Epithelial cell of proximal tubule (primary cell): ENCODE results near the gene MEF2C. TPM values are rescaled to one million over a fixed set of nuclear protein-coding genes. Genes with fewer than 3 reads are reported as not detected.
"Not testable (repeated sequence)": the region's sequence is repeated elsewhere in the genome, so short reads cannot be mapped to it uniquely, and the experiment has no call there.

Experiments used
- DNase-seq: peaks from one replicate; pipeline ENCODE4 v3.0.0-alpha.2; 2011; ENCODE audit warnings: low read depth
- H3K4me3 ChIP-seq: 2 replicates; pipeline ENCODE4 v1.5.1; 2011; ENCODE audit warnings: low read depth, mild to moderate bottlenecking, low read length
- total RNA-seq: library from RNA; depleted of rRNA; stranded (reverse); fragments of >200 nt; gene quantifications from 2 replicates; pipeline ENCODE4 v1.2.3, GENCODE V29; 2015
- TF ChIP-seq, protein P1 (sequence below): conservative IDR thresholded peaks from 2 replicates; pipeline ENCODE4 v1.5.1; 2012; ENCODE audit warnings: low read depth, mild to moderate bottlenecking, low read length

Gene MEF2C
- total RNA-seq, 1 donor from 2014 or later = 6.3 TPM

DNA sequence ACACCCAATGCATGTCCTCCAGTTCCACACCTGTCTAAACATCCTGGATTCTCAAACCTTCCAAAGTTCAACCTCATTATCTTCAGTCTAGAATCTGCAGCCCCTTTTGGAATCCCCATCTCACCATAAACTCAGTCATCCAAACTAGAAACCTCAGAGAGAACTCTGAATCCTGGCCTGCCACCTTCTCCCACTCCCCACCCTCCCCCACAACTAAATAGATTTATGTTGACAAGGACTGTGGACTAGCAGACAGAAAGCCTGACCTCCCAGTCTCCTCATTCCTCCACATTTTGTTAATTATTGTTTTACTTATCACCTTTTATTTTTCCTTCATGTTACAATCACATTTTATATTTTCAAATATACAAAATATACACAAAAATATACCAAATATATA is 76.6 kb downstream of the MEF2C start:
- TF ChIP-seq, protein P1, sequence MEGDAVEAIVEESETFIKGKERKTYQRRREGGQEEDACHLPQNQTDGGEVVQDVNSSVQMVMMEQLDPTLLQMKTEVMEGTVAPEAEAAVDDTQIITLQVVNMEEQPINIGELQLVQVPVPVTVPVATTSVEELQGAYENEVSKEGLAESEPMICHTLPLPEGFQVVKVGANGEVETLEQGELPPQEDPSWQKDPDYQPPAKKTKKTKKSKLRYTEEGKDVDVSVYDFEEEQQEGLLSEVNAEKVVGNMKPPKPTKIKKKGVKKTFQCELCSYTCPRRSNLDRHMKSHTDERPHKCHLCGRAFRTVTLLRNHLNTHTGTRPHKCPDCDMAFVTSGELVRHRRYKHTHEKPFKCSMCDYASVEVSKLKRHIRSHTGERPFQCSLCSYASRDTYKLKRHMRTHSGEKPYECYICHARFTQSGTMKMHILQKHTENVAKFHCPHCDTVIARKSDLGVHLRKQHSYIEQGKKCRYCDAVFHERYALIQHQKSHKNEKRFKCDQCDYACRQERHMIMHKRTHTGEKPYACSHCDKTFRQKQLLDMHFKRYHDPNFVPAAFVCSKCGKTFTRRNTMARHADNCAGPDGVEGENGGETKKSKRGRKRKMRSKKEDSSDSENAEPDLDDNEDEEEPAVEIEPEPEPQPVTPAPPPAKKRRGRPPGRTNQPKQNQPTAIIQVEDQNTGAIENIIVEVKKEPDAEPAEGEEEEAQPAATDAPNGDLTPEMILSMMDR = no peak
- H3K4me3 ChIP-seq = no peak overlapping the region
- no peak for DNase-seq

DNA sequence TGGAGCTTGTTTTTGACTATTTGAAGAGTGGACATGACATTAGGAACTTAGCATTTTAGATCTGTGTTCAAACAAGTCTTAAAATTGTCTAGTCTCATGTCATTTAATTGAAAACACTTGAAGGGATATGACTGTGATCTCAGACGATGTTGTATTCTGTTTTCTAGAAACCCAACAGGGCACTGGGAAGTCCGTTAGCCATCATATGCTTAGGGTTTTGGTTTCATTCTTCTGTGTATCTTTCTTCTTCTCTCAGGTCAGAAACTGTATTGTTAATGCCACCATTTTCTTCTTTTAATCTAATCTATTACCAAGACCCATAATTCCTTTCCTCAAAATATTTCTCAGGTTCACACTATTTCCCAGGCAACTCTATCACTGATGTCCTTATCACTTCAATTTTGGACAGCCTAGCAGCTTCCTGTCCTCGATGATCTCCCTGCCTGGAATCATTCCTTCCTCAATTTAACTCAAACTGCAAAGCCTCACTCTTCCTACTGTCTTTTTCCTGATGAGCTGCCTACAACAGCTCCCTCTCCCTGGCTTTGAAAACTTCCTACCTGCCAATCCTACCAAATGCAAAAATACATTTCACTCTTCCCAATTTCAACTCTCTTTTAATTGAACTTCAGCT is 77.7 kb downstream of the MEF2C start:
- DNase-seq = no peak
- TF ChIP-seq, protein P1 = no peak
- no peak overlapping the region for H3K4me3 ChIP-seq

- no peak overlapping the region for H3K4me3 ChIP-seq
- TF ChIP-seq, protein P1 = no peak
- DNase-seq = no peak
Measured at GRCh38 chr5:88804444-88804843, 78.5 kb downstream of the MEF2C start.

- TF ChIP-seq, protein P1 = no peak
- DNase-seq = no peak
- no peak overlapping the region for H3K4me3 ChIP-seq
Measured at GRCh38 chr5:88803309-88803708, 79.7 kb downstream of the MEF2C start.

- TF ChIP-seq, protein P1 = no peak
- DNase-seq = no peak
- no peak overlapping the region for H3K4me3 ChIP-seq
Measured at GRCh38 chr5:88799938-88800535, 82.9 kb downstream of the MEF2C start.

- H3K4me3 ChIP-seq, DNase-seq: not testable (repeated sequence)
Measured at GRCh38 chr5:88798933-88799332, 84.1 kb downstream of the MEF2C start.

- DNase-seq, H3K4me3 ChIP-seq: not testable (repeated sequence)
Measured at GRCh38 chr5:88793797-88794196, 89.2 kb downstream of the MEF2C start.

DNA sequence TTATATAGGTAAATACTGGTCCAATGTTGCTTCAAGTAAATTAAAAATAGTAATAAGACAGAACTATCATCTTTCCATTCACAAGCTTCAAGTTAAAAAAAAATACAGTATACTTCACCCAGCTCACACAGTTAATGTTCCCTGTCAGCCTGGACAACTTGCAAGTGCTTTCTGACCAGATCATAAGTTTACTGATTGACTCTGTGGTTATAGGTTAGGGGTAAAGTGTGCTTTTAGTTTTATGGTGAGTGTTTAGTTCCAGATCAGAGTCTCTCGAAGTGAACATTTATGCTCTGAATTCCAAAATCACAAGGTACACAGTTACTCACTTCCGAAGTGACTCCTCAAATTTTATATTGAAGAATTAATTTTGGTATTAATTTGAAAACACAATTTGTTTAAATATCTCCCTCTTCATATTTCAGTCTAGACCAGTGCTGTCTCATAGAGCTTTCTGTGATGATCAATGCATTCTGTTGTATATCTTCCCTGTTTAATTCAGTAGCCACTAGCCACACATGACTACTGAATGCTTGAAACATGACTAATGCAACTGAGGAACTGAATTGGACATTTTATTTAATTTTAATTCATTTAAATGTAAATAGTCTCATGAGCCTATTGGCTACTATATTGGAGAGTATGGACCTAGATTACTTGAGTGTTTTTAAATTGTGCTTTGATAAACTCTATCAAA is 90.7 kb downstream of the MEF2C start:
- peak overlapping the region; percentile 7 for H3K4me3 ChIP-seq
- TF ChIP-seq, protein P1 = no peak
- peak; percentile 89 for DNase-seq
